Neuronal stem cell (in vitro differentiated cells): ENCODE results near the gene TSHZ2.

Experiments used
- DNase-seq: peaks from one replicate; pipeline ENCODE4 v3.0.0-alpha.2; 2013; ENCODE audit warnings: low spot score
- H2AFZ ChIP-seq: one replicate; pipeline ENCODE4 v1.6.1; 2013; ENCODE audit warnings: mild to moderate bottlenecking, low read length, inconsistent platforms
- H2AK5ac ChIP-seq: 2 replicates; pipeline ENCODE4 v1.6.1; 2013; ENCODE audit warnings: low read depth, mild to moderate bottlenecking, inconsistent platforms, low read length, moderate library complexity, mixed read lengths
- H2BK120ac ChIP-seq: 2 replicates; pipeline ENCODE4 v1.6.1; 2013; ENCODE audit warnings: low read depth, mild to moderate bottlenecking, inconsistent platforms, low read length, moderate library complexity, mixed read lengths
- H2BK12ac ChIP-seq: one replicate; pipeline ENCODE4 v1.6.1; 2013; ENCODE audit warnings: low read length, inconsistent platforms
- H2BK15ac ChIP-seq: 2 replicates; pipeline ENCODE4 v1.6.1; 2013; ENCODE audit warnings: mild to moderate bottlenecking, low read length, inconsistent platforms, mixed read lengths
- H2BK5ac ChIP-seq: one replicate; pipeline ENCODE4 v1.6.1; 2013; ENCODE audit warnings: inconsistent platforms, mild to moderate bottlenecking, low read length, moderate library complexity
- H3K14ac ChIP-seq: one replicate; pipeline ENCODE4 v1.6.1; 2013; ENCODE audit warnings: low read length, inconsistent platforms
- H3K18ac ChIP-seq: 2 replicates; pipeline ENCODE4 v1.6.1; 2013; ENCODE audit warnings: low read length, inconsistent platforms
- H3K23ac ChIP-seq: 2 replicates; pipeline ENCODE4 v1.6.1; 2013; ENCODE audit warnings: low read depth, mild to moderate bottlenecking, mixed read lengths, low read length, inconsistent platforms; ENCODE audit not compliant: poor library complexity
- H3K27ac ChIP-seq: replicated peaks from 3 replicates; pipeline ENCODE4 v1.5.1; 2013; ENCODE audit warnings: low read length, inconsistent platforms
- H3K27me3 ChIP-seq, 3 experiments: 2 replicates each; pipeline ENCODE4 v1.6.1; 2013; ENCODE audit warnings: low read length in 3 of 3, mild to moderate bottlenecking in 2 of 3, inconsistent platforms in 1 of 3, low read depth in 1 of 3, mixed read lengths in 1 of 3, moderate library complexity in 1 of 3; ENCODE audit not compliant: control insufficient read depth in 3 of 3, insufficient read depth in 3 of 3
- H3K36me3 ChIP-seq, 2 donors: replicated peaks in 1 of 2; 2 replicates each; pipeline ENCODE4 v1.6.1; 2013; ENCODE audit warnings: low read length in 2 of 2; ENCODE audit not compliant: control insufficient read depth in 2 of 2, insufficient read depth in 2 of 2
- H3K4ac ChIP-seq: 2 replicates; pipeline ENCODE4 v1.6.1; 2013; ENCODE audit warnings: inconsistent platforms, mild to moderate bottlenecking, low read length, moderate library complexity
- H3K4me1 ChIP-seq, 2 donors: 1 replicate in 1 of 2; 2 replicates in 1 of 2; pipeline ENCODE4 v1.6.1; 2013; ENCODE audit warnings: low read length in 2 of 2, low read depth in 1 of 2; ENCODE audit not compliant: control insufficient read depth in 2 of 2, insufficient read depth in 1 of 2
- H3K4me2 ChIP-seq: one replicate; pipeline ENCODE4 v1.6.1; 2013; ENCODE audit warnings: mild to moderate bottlenecking, low read length, inconsistent platforms; ENCODE audit not compliant: insufficient read depth, poor library complexity, severe bottlenecking
- H3K4me3 ChIP-seq, 2 donors: 2 replicates each; pipeline ENCODE4 v1.5.1; 2013; ENCODE audit warnings: low read length in 2 of 2, mild to moderate bottlenecking in 2 of 2, inconsistent platforms in 1 of 2, moderate library complexity in 1 of 2
- H3K79me1 ChIP-seq: one replicate; pipeline ENCODE4 v1.6.1; 2013; ENCODE audit warnings: low read depth, mild to moderate bottlenecking, inconsistent platforms, low read length, moderate library complexity
- H3K9ac ChIP-seq: one replicate; pipeline ENCODE4 v1.6.1; 2013; ENCODE audit warnings: mild to moderate bottlenecking, low read depth, low read length, inconsistent platforms; ENCODE audit not compliant: poor library complexity
- H3K9me3 ChIP-seq, 2 donors: replicated peaks in 1 of 2; 2 replicates each; pipeline versions ENCODE3 to v1.6.1; 2013; ENCODE audit warnings: low read length in 2 of 2, mild to moderate bottlenecking in 2 of 2, inconsistent platforms in 1 of 2, low read depth in 1 of 2, mixed read lengths in 1 of 2, moderate library complexity in 1 of 2; ENCODE audit not compliant: control insufficient read depth in 2 of 2, insufficient read depth in 1 of 2
- H4K8ac ChIP-seq: one replicate; pipeline ENCODE4 v1.6.1; 2013; ENCODE audit warnings: low read depth, mild to moderate bottlenecking, inconsistent platforms, low read length, moderate library complexity
- H4K91ac ChIP-seq: one replicate; pipeline ENCODE4 v1.6.1; 2013; ENCODE audit warnings: low read length, low read depth, mild to moderate bottlenecking, inconsistent platforms; ENCODE audit not compliant: poor library complexity
- WGBS, 2 donors: extraction: QIAGEN DNeasy Blood & Tissue Kit; methylation state at CpG; one replicate each; pipeline ENCODE4 v1.1.7; 2013; ENCODE audit warnings: missing lambda C conversion rate in 2 of 2, mixed read lengths in 1 of 2; ENCODE audit not compliant: insufficient read length in 2 of 2, insufficient replicate concordance in 1 of 2; ENCODE audit errors: extremely low coverage in 2 of 2; 5-methylcytosine and 5-hydroxymethylcytosine counted together

The TSHZ2 gene

DNA sequence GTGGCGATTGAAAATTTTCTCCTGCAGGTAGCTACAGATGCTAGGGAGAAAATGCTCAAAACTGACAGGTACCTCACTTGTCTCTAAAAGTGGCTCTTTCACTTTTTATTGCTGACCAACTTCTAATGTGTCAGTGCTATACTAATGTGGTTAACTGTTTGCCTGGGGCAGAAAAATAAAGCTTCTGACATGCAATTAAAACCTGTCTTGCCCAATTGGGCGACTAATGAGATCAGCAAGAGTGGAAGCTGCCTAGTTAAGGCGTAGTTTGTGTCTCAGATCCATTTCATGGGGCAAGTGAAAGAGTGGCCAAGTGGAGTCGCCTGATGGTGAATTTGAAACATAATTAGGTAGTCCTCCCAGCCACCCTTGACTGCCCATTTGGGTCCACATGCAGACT, 193.3 kb downstream of the TSHZ2 start:
- no peak overlapping the region for H2BK12ac ChIP-seq
- no peaks in the 10 kb centered on the region for H3K27me3 ChIP-seq
- no peak overlapping the region for H2AK5ac ChIP-seq
- WGBS, 2 donors: no CpG with 5 or more reads among the region's 4 CpGs
- H2AFZ ChIP-seq: no peak overlapping the region
- no peaks in the 10 kb centered on the region for H3K36me3 ChIP-seq
- no peak overlapping the region for H3K27ac ChIP-seq
- H2BK5ac ChIP-seq: no peak overlapping the region
- H3K4me2 ChIP-seq: no peak overlapping the region
- H3K9me3 ChIP-seq: no peaks in the 10 kb centered on the region
- H4K8ac ChIP-seq: no peak overlapping the region
- no peak overlapping the region for H3K4ac ChIP-seq
- H3K14ac ChIP-seq: no peak overlapping the region
- H2BK120ac ChIP-seq: no peak overlapping the region
- H2BK15ac ChIP-seq: no peak overlapping the region
- H3K4me3 ChIP-seq: no peak overlapping the region
- no peak overlapping the region for H3K18ac ChIP-seq
- no peak overlapping the region for H4K91ac ChIP-seq
- H3K23ac ChIP-seq: no peak overlapping the region
- no peak overlapping the region for H3K9ac ChIP-seq
- H3K79me1 ChIP-seq: no peaks in the 10 kb centered on the region
- H3K4me1 ChIP-seq: peaks cover 2% of the 10 kb centered on the region in 2 donors
- no peak for DNase-seq

DNA sequence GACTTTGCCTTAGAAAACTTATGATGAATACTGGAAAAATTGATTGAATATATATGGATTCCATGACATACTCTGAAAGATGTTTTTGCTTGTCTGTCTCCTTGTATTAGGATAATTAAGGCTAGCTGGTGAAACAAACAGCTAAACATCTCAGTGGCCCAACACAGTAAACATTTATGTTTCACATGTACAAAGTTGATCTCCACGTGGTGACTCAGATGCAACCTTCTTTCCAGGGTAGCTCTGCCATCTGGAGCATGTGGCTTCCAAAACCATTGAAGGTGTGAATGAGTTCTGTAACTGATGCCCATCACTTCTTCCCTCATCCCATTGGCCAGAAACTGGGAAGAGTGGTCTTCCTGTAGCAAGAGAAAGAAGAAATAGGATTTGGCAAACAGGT, 196.3 kb downstream of the TSHZ2 start:
- H2AK5ac ChIP-seq: no peak overlapping the region
- WGBS, 2 donors: no CpG with 5 or more reads among the region's 1 CpG
- no peaks in the 10 kb centered on the region for H3K4me1 ChIP-seq
- H3K9me3 ChIP-seq: no peaks in the 10 kb centered on the region
- no peak overlapping the region for H2BK120ac ChIP-seq
- no peak overlapping the region for H3K9ac ChIP-seq
- H3K79me1 ChIP-seq: no peaks in the 10 kb centered on the region
- H3K27me3 ChIP-seq: no peaks in the 10 kb centered on the region
- no peak overlapping the region for H2BK5ac ChIP-seq
- no peak for DNase-seq
- no peak overlapping the region for H4K8ac ChIP-seq
- H2BK12ac ChIP-seq: no peak overlapping the region
- H3K4me3 ChIP-seq: no peak overlapping the region
- H2AFZ ChIP-seq: no peak overlapping the region
- no peak overlapping the region for H3K27ac ChIP-seq
- H2BK15ac ChIP-seq: no peak overlapping the region
- H3K36me3 ChIP-seq: no peaks in the 10 kb centered on the region
- no peak overlapping the region for H3K18ac ChIP-seq
- H3K4me2 ChIP-seq: no peak overlapping the region
- H3K14ac ChIP-seq: no peak overlapping the region
- no peak overlapping the region for H3K23ac ChIP-seq
- H3K4ac ChIP-seq: no peak overlapping the region
- H4K91ac ChIP-seq: no peak overlapping the region

DNA sequence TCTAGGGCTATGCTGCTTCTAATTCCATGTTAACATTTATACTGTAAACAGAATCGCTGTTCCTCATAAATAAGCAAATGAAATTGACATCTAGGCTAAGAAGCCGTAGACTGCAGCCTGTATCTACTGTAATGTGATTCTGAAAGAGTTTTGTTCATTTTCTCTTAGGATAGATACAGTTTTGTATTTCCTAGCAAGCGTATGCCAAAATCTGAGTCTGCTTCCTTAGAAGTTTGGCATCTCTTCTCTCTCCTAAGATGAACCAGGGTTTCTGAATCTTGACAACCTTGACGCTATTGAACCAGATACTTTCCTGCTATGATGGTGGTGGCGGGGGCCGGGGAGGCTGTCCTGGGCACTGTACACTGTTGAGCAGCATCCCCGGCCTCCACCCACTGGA, 198.0 kb downstream of the TSHZ2 start:
- H2BK120ac ChIP-seq: no peak overlapping the region
- no peaks in the 10 kb centered on the region for H3K79me1 ChIP-seq
- H2BK5ac ChIP-seq: no peak overlapping the region
- no peaks in the 10 kb centered on the region for H3K9me3 ChIP-seq
- no peaks in the 10 kb centered on the region for H3K36me3 ChIP-seq
- no peak overlapping the region for H3K4ac ChIP-seq
- H3K14ac ChIP-seq: no peak overlapping the region
- H3K27me3 ChIP-seq: no peaks in the 10 kb centered on the region
- H3K4me3 ChIP-seq: no peak overlapping the region
- H4K91ac ChIP-seq: no peak overlapping the region
- H3K18ac ChIP-seq: no peak overlapping the region
- no peak for DNase-seq
- no peak overlapping the region for H2BK15ac ChIP-seq
- H3K9ac ChIP-seq: no peak overlapping the region
- H2AFZ ChIP-seq: no peak overlapping the region
- H3K27ac ChIP-seq: no peak overlapping the region
- WGBS, 2 donors: no CpG with 5 or more reads among the region's 7 CpGs
- no peaks in the 10 kb centered on the region for H3K4me1 ChIP-seq
- no peak overlapping the region for H2AK5ac ChIP-seq
- H3K23ac ChIP-seq: no peak overlapping the region
- H2BK12ac ChIP-seq: no peak overlapping the region
- H3K4me2 ChIP-seq: no peak overlapping the region
- no peak overlapping the region for H4K8ac ChIP-seq

DNA sequence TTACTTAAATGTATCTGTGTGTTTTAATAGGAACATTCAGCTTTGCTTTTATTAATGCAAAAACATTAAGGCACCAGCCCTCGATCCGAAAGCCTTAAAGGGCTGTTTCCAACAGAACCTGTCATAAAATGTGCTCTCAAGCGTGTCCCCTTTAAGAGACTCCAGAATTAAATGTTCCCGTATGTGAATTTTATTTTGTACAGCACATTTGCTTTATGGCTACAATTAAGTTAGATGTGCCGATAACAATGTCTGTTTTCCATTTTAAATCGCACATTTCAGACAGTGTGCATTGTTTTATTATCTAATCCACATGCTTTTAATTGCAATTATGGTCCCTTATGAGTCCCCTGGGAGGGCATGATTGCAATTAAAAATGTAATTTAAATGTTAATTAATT, 198.9 kb downstream of the TSHZ2 start:
- Histone ChIP-seq H3K4me1 (peaks cover 0 to 5% of the 10 kb centered on the region in 2 donors), H4K8ac (no peak overlapping the region), H3K4ac (no peak overlapping the region), H3K36me3 (no peaks in the 10 kb centered on the region), H3K27ac (no peak overlapping the region), H3K23ac (no peak overlapping the region), H2BK120ac (no peak overlapping the region), H2BK5ac (no peak overlapping the region), H3K9ac (no peak overlapping the region), H2AK5ac (no peak overlapping the region), H2BK15ac (no peak overlapping the region), H3K79me1 (no peaks in the 10 kb centered on the region), H3K4me2 (no peak overlapping the region), H4K91ac (no peak overlapping the region), H3K14ac (no peak overlapping the region), H3K4me3 (no peak overlapping the region), H2AFZ (no peak overlapping the region), H3K9me3 (no peaks in the 10 kb centered on the region), H2BK12ac (no peak overlapping the region), H3K27me3 (no peaks in the 10 kb centered on the region), H3K18ac (no peak overlapping the region)
- WGBS, 2 donors: no CpG with 5 or more reads among the region's 6 CpGs
- DNase-seq: no peak
